Erythroblast (primary cell): ENCODE data around the gene HSPB1.

ENCODE experiments used
- GATA1 ChIP-seq: IDR thresholded peaks from 2 replicates; pipeline ENCODE4 v1.6.1; 2011; ENCODE audit warnings: low read depth, mild to moderate bottlenecking, control low read depth, low read length, moderate library complexity
- POLR2A ChIP-seq: IDR thresholded peaks from 2 replicates; pipeline ENCODE4 v1.6.1; 2011; ENCODE audit warnings: mild to moderate bottlenecking, low read length

DNA sequence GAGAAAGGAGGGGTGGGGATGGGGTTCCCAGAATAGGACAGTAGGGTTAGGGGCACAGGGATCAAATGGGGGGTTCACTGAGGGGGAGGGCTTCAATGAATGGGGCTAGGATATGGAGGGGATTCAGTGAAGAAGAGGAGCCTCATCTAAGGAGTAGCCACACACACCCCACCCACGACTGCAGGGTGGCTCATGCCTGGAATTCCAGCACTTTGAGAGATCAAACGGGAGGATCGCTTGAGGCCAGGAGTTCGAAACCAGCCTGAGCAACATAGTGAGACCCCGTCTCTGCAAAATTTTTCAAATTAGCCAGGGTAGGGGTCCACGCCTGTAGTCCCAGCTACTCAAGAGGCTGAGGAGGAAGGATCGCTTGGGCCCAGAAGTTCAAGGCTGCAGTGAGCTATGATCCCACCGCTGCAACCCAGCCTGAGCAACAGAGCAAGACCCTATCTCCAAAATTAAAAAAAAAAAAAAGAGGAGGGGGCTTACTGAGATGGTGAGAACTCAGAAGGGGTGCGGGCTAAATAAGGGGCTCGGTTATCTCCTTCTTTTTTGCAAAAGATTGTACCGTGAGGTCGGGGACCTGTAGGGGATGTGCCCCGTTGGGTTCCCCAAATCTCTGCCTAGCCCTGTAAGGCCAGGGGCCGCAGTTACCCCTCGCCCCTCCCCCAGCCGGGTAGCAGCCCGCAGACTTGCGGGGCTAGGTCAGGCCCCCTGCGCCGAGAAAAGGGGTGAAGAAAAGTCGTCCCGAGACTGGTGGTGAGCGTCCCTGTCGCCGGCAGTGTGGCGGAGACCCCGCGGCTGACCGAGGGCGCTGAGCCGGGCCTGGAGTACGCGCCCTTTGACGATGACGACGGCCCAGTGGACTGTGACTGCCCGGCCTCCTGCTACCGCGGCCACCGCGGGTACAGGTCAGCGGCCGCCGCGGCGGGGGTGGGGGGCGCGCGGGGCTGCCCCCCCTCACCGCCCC is 43.1 kb upstream of the HSPB1 start:
- no peak for TF ChIP-seq POLR2A
- no peak for TF ChIP-seq GATA1
